H1 (cell line): ENCODE results near the gene IFNAR2. TPM values are rescaled to one million over a fixed set of nuclear protein-coding genes. Genes with fewer than 3 reads are reported as not detected.

Experiments used
- ATF2 ChIP-seq: IDR thresholded peaks from 2 replicates; pipeline ENCODE4 v1.6.1; 2012; ENCODE audit warnings: low read length, inconsistent platforms
- BACH1 ChIP-seq: IDR thresholded peaks from 2 replicates; pipeline ENCODE4 v1.6.1; 2012; ENCODE audit warnings: low read length, improper control_type of control experiment
- CHD2 ChIP-seq: IDR thresholded peaks from 2 replicates; pipeline ENCODE4 v1.6.1; 2012; ENCODE audit warnings: low read length, improper control_type of control experiment
- CHD7 ChIP-seq: fragments of 300-600 bp; sonication (generic); IDR thresholded peaks from 2 replicates; pipeline ENCODE4 v1.7.1; 2012; ENCODE audit warnings: low read length, moderate library complexity, mild to moderate bottlenecking, inconsistent platforms; ENCODE audit not compliant: insufficient replicate concordance
- CTBP2 ChIP-seq: IDR thresholded peaks from 2 replicates; pipeline ENCODE4 v1.7.0; 2011; ENCODE audit warnings: borderline replicate concordance, mild to moderate bottlenecking, moderate library complexity, mixed read lengths, low read length; ENCODE audit not compliant: insufficient read depth, insufficient read length
- E2F6 ChIP-seq: IDR thresholded peaks from 2 replicates; pipeline ENCODE4 v1.6.1; 2012; ENCODE audit warnings: inconsistent platforms
- GTF2F1 ChIP-seq: IDR thresholded peaks from 2 replicates; pipeline ENCODE4 v1.6.1; 2012; ENCODE audit warnings: low read depth, low read length, improper control_type of control experiment, borderline replicate concordance
- TAF1 ChIP-seq: IDR thresholded peaks from 2 replicates; pipeline ENCODE4 v1.6.1; 2011; ENCODE audit warnings: mild to moderate bottlenecking, low read depth, low read length
- polyA plus RNA-seq, 7 experiments: library from polyadenylated mRNA; depleted of rRNA in 3 of 7; stranded (reverse) in 5 of 7; unstranded in 2 of 7; fragments of >200 nt in 5 of 7; fragments of 200-250 nt in 2 of 7; gene quantifications; 1 replicate in 5 of 7; 2 replicates in 1 of 7; 4 replicates in 1 of 7; pipeline versions ENCODE4 v1.2.1 to v1.2.3, GENCODE V29; 2011 to 2013; ENCODE audit warnings: missing spikeins in 2 of 7, mixed read lengths in 2 of 7
- total RNA-seq: library from RNA; stranded (reverse); fragmentation: NEBNext Ultra II Directional; extraction: Animal tissue kit (Norgen Biotek cat#: 25700); gene quantifications from 2 replicates; pipeline ENCODE4 v1.2.1, GENCODE V29; 2021

The IFNAR2 gene
- total and polyA plus RNA-seq, 2 of the 8 experiments (the other 6 are each of a cell fraction or from before 2014, with no cell fraction given) = 12.2 to 16.1 TPM

GRCh38 chr21:33207449-33208149 is 22.1 kb upstream of the IFNAR2 start (continued):
- TF ChIP-seq CHD7 = no peak
- no peak for TF ChIP-seq BACH1
- no peak for TF ChIP-seq E2F6
- TF ChIP-seq CHD2 = no peak
- TF ChIP-seq GTF2F1 = no peak
- no peak for TF ChIP-seq ATF2
- no peak for TF ChIP-seq TAF1
- TF ChIP-seq CTBP2 = no peak
